ENCODE measurements around the gene COQ4. TPM values are rescaled to one million over a fixed set of nuclear protein-coding genes. Genes with fewer than 3 reads are reported as not detected.

The COQ4 gene
- total RNA-seq, 1 experiment from 2014 or later: 45.3 TPM

DNA sequence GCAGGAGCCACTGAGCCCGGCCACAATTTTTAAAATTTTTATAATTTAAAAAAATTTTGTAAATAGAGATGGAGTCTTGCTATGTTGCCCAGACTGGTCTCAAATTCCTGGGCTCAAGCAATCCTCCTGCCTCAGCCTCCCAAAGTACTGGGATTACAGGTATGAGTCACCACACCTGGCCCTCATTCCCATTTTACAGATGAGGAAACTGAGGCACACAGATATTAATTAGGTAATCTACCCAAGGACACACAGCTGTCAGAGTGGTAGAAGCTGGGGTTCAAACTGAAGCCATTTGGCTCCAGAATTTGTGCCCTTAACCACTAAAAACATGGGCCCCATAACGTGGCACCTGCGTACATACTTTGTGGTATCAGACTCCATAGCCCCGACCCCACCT, 7.9 kb upstream of the COQ4 start:
- Mint-ChIP-seq H3K4me3 (no peak overlapping the region), H3K36me3 (peaks cover 34% of the 10 kb centered on the region), H3K27me3 (ENCODE audit: low read depth) (no peaks in the 10 kb centered on the region), H3K27ac (no peak overlapping the region), H3K4me1 (no peaks in the 10 kb centered on the region), H3K9me3 (no peaks in the 10 kb centered on the region)
- ChIA-PET CTCF (no interaction called here), POLR2A (no interaction called here)
- DNase-seq (ENCODE audit: low spot score) (no peak), ATAC-seq (no peak)
- no peak for TF ChIP-seq GABPB1 (CRISPR knock-in tag; IDR thresholded peaks at IDR 0.05)
- TF ChIP-seq TP53 (CRISPR knock-in tag; IDR thresholded peaks at IDR 0.05): no peak
- TF ChIP-seq, protein P1, sequence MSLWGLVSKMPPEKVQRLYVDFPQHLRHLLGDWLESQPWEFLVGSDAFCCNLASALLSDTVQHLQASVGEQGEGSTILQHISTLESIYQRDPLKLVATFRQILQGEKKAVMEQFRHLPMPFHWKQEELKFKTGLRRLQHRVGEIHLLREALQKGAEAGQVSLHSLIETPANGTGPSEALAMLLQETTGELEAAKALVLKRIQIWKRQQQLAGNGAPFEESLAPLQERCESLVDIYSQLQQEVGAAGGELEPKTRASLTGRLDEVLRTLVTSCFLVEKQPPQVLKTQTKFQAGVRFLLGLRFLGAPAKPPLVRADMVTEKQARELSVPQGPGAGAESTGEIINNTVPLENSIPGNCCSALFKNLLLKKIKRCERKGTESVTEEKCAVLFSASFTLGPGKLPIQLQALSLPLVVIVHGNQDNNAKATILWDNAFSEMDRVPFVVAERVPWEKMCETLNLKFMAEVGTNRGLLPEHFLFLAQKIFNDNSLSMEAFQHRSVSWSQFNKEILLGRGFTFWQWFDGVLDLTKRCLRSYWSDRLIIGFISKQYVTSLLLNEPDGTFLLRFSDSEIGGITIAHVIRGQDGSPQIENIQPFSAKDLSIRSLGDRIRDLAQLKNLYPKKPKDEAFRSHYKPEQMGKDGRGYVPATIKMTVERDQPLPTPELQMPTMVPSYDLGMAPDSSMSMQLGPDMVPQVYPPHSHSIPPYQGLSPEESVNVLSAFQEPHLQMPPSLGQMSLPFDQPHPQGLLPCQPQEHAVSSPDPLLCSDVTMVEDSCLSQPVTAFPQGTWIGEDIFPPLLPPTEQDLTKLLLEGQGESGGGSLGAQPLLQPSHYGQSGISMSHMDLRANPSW (CRISPR knock-in tag; conservative IDR thresholded peaks at IDR 0.05; ENCODE audit: low read depth): no peak
- TF ChIP-seq NR2C2 (CRISPR knock-in tag; IDR thresholded peaks at IDR 0.05): no peak
- TF ChIP-seq, protein P2, sequence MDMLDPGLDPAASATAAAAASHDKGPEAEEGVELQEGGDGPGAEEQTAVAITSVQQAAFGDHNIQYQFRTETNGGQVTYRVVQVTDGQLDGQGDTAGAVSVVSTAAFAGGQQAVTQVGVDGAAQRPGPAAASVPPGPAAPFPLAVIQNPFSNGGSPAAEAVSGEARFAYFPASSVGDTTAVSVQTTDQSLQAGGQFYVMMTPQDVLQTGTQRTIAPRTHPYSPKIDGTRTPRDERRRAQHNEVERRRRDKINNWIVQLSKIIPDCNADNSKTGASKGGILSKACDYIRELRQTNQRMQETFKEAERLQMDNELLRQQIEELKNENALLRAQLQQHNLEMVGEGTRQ (CRISPR knock-in tag; IDR thresholded peaks at IDR 0.05): no peak
- TF ChIP-seq, protein P3, sequence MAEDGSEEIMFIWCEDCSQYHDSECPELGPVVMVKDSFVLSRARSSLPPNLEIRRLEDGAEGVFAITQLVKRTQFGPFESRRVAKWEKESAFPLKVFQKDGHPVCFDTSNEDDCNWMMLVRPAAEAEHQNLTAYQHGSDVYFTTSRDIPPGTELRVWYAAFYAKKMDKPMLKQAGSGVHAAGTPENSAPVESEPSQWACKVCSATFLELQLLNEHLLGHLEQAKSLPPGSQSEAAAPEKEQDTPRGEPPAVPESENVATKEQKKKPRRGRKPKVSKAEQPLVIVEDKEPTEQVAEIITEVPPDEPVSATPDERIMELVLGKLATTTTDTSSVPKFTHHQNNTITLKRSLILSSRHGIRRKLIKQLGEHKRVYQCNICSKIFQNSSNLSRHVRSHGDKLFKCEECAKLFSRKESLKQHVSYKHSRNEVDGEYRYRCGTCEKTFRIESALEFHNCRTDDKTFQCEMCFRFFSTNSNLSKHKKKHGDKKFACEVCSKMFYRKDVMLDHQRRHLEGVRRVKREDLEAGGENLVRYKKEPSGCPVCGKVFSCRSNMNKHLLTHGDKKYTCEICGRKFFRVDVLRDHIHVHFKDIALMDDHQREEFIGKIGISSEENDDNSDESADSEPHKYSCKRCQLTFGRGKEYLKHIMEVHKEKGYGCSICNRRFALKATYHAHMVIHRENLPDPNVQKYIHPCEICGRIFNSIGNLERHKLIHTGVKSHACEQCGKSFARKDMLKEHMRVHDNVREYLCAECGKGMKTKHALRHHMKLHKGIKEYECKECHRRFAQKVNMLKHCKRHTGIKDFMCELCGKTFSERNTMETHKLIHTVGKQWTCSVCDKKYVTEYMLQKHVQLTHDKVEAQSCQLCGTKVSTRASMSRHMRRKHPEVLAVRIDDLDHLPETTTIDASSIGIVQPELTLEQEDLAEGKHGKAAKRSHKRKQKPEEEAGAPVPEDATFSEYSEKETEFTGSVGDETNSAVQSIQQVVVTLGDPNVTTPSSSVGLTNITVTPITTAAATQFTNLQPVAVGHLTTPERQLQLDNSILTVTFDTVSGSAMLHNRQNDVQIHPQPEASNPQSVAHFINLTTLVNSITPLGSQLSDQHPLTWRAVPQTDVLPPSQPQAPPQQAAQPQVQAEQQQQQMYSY (CRISPR knock-in tag; IDR thresholded peaks at IDR 0.05): no peak
- TF ChIP-seq, protein P4, sequence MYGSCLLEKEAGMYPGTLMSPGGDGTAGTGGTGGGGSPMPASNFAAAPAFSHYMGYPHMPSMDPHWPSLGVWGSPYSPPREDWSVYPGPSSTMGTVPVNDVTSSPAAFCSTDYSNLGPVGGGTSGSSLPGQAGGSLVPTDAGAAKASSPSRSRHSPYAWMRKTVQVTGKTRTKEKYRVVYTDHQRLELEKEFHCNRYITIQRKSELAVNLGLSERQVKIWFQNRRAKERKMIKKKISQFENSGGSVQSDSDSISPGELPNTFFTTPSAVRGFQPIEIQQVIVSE (CRISPR knock-in tag; IDR thresholded peaks at IDR 0.05; ENCODE audit: borderline replicate concordance): no peak
- no peak for TF ChIP-seq RORB (CRISPR knock-in tag; IDR thresholded peaks at IDR 0.05)
- no peak for TF ChIP-seq ZNF219 (CRISPR knock-in tag; IDR thresholded peaks at IDR 0.05; ENCODE audit: borderline replicate concordance)
- TF ChIP-seq, protein P5, sequence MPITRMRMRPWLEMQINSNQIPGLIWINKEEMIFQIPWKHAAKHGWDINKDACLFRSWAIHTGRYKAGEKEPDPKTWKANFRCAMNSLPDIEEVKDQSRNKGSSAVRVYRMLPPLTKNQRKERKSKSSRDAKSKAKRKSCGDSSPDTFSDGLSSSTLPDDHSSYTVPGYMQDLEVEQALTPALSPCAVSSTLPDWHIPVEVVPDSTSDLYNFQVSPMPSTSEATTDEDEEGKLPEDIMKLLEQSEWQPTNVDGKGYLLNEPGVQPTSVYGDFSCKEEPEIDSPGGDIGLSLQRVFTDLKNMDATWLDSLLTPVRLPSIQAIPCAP (CRISPR knock-in tag; IDR thresholded peaks at IDR 0.05): no peak
- TF ChIP-seq ZNF396 (CRISPR knock-in tag; IDR thresholded peaks at IDR 0.05; ENCODE audit: borderline replicate concordance): no peak
- TF ChIP-seq TEAD1 (CRISPR knock-in tag; IDR thresholded peaks at IDR 0.05): no peak
- no peak for TF ChIP-seq ZNF416 (CRISPR knock-in tag; IDR thresholded peaks at IDR 0.05)
- TF ChIP-seq NR1H2 (CRISPR knock-in tag; IDR thresholded peaks at IDR 0.05): no peak
- no peak for TF ChIP-seq FOXP1 (CRISPR knock-in tag; IDR thresholded peaks at IDR 0.05; ENCODE audit: borderline replicate concordance)
- no peak for TF ChIP-seq PRRX2 (CRISPR knock-in tag; IDR thresholded peaks at IDR 0.05)
- no peak for TF ChIP-seq OVOL2 (CRISPR knock-in tag; IDR thresholded peaks at IDR 0.05; ENCODE audit: borderline replicate concordance)
- TF ChIP-seq, protein P6, sequence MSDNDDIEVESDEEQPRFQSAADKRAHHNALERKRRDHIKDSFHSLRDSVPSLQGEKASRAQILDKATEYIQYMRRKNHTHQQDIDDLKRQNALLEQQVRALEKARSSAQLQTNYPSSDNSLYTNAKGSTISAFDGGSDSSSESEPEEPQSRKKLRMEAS (CRISPR knock-in tag; IDR thresholded peaks at IDR 0.05): no peak

DNA sequence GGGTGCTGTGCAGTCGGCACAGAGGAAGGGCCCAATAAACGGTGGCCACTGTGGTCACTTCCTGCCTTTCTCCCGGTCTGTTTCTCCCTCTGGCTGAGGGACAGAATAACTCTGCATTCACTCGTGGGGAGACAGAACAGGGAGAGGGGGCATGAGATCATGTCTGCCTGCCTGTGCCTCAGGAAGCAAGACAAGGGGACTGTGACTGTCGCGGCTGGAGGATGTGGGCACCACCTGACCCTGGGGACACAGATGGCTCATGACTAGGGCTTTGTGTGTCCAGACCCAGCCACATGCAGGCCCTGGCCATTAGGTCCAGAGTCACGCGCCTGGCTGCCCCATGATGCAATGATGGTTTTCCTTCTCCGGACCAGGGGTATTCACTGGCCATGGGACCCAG, 6.2 kb upstream of the COQ4 start:
- Mint-ChIP-seq H3K4me3 (no peak overlapping the region), H3K27me3 (ENCODE audit: low read depth) (no peaks in the 10 kb centered on the region), H3K27ac (no peak overlapping the region), H3K9me3 (no peaks in the 10 kb centered on the region), H3K36me3 (peaks cover 25% of the 10 kb centered on the region), H3K4me1 (no peaks in the 10 kb centered on the region)
- no peak for ATAC-seq
- no peak for DNase-seq (ENCODE audit: low spot score)
- TF ChIP-seq NR2C2 (CRISPR knock-in tag; IDR thresholded peaks at IDR 0.05) (no peak), TEAD4 (CRISPR knock-in tag; IDR thresholded peaks at IDR 0.05) (no peak), SMAD3 (CRISPR knock-in tag; IDR thresholded peaks at IDR 0.05; ENCODE audit: borderline replicate concordance) (no peak), GRHL2 (CRISPR knock-in tag; IDR thresholded peaks at IDR 0.05; ENCODE audit: insufficient replicate concordance, severe bottlenecking) (no peak)
- TF ChIP-seq, protein P7, sequence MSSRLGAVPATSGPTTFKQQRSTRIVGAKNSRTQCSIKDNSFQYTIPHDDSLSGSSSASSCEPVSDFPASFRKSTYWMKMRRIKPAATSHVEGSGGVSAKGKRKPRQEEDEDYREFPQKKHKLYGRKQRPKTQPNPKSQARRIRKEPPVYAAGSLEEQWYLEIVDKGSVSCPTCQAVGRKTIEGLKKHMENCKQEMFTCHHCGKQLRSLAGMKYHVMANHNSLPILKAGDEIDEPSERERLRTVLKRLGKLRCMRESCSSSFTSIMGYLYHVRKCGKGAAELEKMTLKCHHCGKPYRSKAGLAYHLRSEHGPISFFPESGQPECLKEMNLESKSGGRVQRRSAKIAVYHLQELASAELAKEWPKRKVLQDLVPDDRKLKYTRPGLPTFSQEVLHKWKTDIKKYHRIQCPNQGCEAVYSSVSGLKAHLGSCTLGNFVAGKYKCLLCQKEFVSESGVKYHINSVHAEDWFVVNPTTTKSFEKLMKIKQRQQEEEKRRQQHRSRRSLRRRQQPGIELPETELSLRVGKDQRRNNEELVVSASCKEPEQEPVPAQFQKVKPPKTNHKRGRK (CRISPR knock-in tag; IDR thresholded peaks at IDR 0.05; ENCODE audit: borderline replicate concordance): no peak
- TF ChIP-seq, protein P8, sequence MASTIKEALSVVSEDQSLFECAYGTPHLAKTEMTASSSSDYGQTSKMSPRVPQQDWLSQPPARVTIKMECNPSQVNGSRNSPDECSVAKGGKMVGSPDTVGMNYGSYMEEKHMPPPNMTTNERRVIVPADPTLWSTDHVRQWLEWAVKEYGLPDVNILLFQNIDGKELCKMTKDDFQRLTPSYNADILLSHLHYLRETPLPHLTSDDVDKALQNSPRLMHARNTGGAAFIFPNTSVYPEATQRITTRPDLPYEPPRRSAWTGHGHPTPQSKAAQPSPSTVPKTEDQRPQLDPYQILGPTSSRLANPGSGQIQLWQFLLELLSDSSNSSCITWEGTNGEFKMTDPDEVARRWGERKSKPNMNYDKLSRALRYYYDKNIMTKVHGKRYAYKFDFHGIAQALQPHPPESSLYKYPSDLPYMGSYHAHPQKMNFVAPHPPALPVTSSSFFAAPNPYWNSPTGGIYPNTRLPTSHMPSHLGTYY (CRISPR knock-in tag; IDR thresholded peaks at IDR 0.05): no peak
- POLR2A ChIA-PET: no interaction called here
- CTCF ChIA-PET: no interaction called here
